ENCODE results near the gene CHST8.

The CHST8 gene

GRCh38 chr19:33634361-33635091 is 12.8 kb downstream of the CHST8 start:
- H3K9me2 ChIP-seq (replicated peaks; ENCODE audit: low read depth, low read length): no peaks in the 10 kb centered on the region
- H3K27me3 ChIP-seq (ENCODE audit: insufficient read depth, low read length, poor library complexity, severe bottlenecking): no peaks in the 10 kb centered on the region
- no peaks in the 10 kb centered on the region for H3K9me3 ChIP-seq (ENCODE audit: insufficient read depth, low read depth, low read length)
- H3K36me3 ChIP-seq (ENCODE audit: insufficient read depth, low read length): no peaks in the 10 kb centered on the region
- H3K4me3 ChIP-seq (ENCODE audit: low read length, poor library complexity, severe bottlenecking): no peak overlapping the region
- TF ChIP-seq EZH2phosphoT487 (IDR thresholded peaks at IDR 0.05; ENCODE audit: borderline replicate concordance): no peak
- H3K4me1 ChIP-seq (ENCODE audit: insufficient read depth, low read length, poor library complexity, severe bottlenecking): no peaks in the 10 kb centered on the region
- H3K9ac ChIP-seq (ENCODE audit: low read depth, low read length, poor library complexity, severe bottlenecking): no peak overlapping the region
- H3F3A ChIP-seq (ENCODE audit: low read depth): no peaks in the 10 kb centered on the region
- no peak overlapping the region for H3K4me2 ChIP-seq (ENCODE audit: low read depth, low read length, poor library complexity, severe bottlenecking)
- no peaks in the 10 kb centered on the region for H3K79me2 ChIP-seq (ENCODE audit: insufficient read depth, low read length)
- H4K20me1 ChIP-seq (ENCODE audit: insufficient read depth, low read length, poor library complexity, severe bottlenecking): no peaks in the 10 kb centered on the region
- no peak overlapping the region for H2AFZ ChIP-seq (ENCODE audit: low read length)

GRCh38 chr19:33638167-33639034 is 16.6 kb downstream of the CHST8 start:
- no peaks in the 10 kb centered on the region for H3F3A ChIP-seq (ENCODE audit: low read depth)
- no peak overlapping the region for H3K9ac ChIP-seq (ENCODE audit: low read depth, low read length, poor library complexity, severe bottlenecking)
- H3K36me3 ChIP-seq (ENCODE audit: insufficient read depth, low read length): no peaks in the 10 kb centered on the region
- H3K9me2 ChIP-seq (replicated peaks; ENCODE audit: low read depth, low read length): no peaks in the 10 kb centered on the region
- H4K20me1 ChIP-seq (ENCODE audit: insufficient read depth, low read length, poor library complexity, severe bottlenecking): no peaks in the 10 kb centered on the region
- H2AFZ ChIP-seq (ENCODE audit: low read length): no peak overlapping the region
- H3K4me1 ChIP-seq (ENCODE audit: insufficient read depth, low read length, poor library complexity, severe bottlenecking): no peaks in the 10 kb centered on the region
- no peak for TF ChIP-seq EZH2phosphoT487 (IDR thresholded peaks at IDR 0.05; ENCODE audit: borderline replicate concordance)
- TF ChIP-seq CTCF (conservative IDR thresholded peaks at IDR 0.05; ENCODE audit: low read length): no peak
- H3K4me2 ChIP-seq (ENCODE audit: low read depth, low read length, poor library complexity, severe bottlenecking): no peak overlapping the region
- no peaks in the 10 kb centered on the region for H3K27me3 ChIP-seq (ENCODE audit: insufficient read depth, low read length, poor library complexity, severe bottlenecking)
- H3K9me3 ChIP-seq (ENCODE audit: insufficient read depth, low read depth, low read length): no peaks in the 10 kb centered on the region
- H3K4me3 ChIP-seq (ENCODE audit: low read length, poor library complexity, severe bottlenecking): no peak overlapping the region
- H3K79me2 ChIP-seq (ENCODE audit: insufficient read depth, low read length): no peaks in the 10 kb centered on the region

- no peaks in the 10 kb centered on the region for H3K27me3 ChIP-seq (ENCODE audit: insufficient read depth, low read length, poor library complexity, severe bottlenecking)
- no peak overlapping the region for H3K4me2 ChIP-seq (ENCODE audit: low read depth, low read length, poor library complexity, severe bottlenecking)
- TF ChIP-seq EZH2phosphoT487 (IDR thresholded peaks at IDR 0.05; ENCODE audit: borderline replicate concordance) (no peak), CTCF (conservative IDR thresholded peaks at IDR 0.05; ENCODE audit: low read length) (no peak)
- no peak overlapping the region for H3K9ac ChIP-seq (ENCODE audit: low read depth, low read length, poor library complexity, severe bottlenecking)
- H3K36me3 ChIP-seq (ENCODE audit: insufficient read depth, low read length): no peaks in the 10 kb centered on the region
- H3F3A ChIP-seq (ENCODE audit: low read depth): no peaks in the 10 kb centered on the region
- H2AFZ ChIP-seq (ENCODE audit: low read length): no peak overlapping the region
- H4K20me1 ChIP-seq (ENCODE audit: insufficient read depth, low read length, poor library complexity, severe bottlenecking): no peaks in the 10 kb centered on the region
- no peaks in the 10 kb centered on the region for H3K9me2 ChIP-seq (replicated peaks; ENCODE audit: low read depth, low read length)
- H3K79me2 ChIP-seq (ENCODE audit: insufficient read depth, low read length): no peaks in the 10 kb centered on the region
- no peak overlapping the region for H3K4me3 ChIP-seq (ENCODE audit: low read length, poor library complexity, severe bottlenecking)
- no peaks in the 10 kb centered on the region for H3K9me3 ChIP-seq (ENCODE audit: insufficient read depth, low read depth, low read length)
- no peaks in the 10 kb centered on the region for H3K4me1 ChIP-seq (ENCODE audit: insufficient read depth, low read length, poor library complexity, severe bottlenecking)
Observed at GRCh38 chr19:33639035-33639681, 17.4 kb downstream of the CHST8 start.

Data from Loucy (cell line).